HG03045 (cell line): ENCODE measurements around the gene PHF21A.
"Not testable (repeated sequence)": the region's sequence is repeated elsewhere in the genome, so short reads cannot be mapped to it uniquely, and the experiment has no call there.

ENCODE experiments used
- ATAC-seq: cut with Tn5 transposase; IDR thresholded peaks from one replicate; pipeline ENCODE4 v1.9.1; 2021; ENCODE audit warnings: mild to moderate bottlenecking, moderate library complexity; ENCODE audit not compliant: unreplicated experiment

PHF21A gene

DNA sequence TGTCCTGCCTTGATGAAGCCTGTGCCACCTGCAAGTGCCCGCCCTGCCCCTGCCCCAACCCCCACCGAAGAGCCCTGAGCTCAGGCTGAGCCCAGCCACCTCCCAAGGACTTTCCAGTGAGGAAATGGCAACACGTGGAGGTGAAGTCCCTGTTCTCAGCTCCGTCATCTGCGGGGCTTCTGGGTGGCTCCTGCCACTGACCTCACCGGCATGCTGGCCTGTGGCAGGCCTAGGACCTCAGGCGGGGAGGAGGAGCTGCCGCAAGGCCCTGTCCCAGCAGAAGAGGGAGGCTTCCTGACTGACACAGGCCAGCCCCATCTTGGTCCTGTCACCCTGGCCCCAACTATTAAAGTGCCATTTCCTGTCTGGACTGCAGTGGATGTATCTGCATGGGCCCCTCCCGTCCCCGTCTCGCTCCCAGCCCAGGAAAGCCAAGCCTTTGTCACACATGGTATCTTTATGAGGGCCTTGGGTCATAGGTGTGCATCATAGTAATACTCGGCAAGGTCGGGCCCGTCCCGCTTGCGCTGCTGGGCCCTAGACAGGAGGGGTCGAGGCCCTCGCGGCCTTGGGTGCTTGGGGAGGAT lies 215.1 kb downstream of the PHF21A start:
- ATAC-seq, result no peak

DNA sequence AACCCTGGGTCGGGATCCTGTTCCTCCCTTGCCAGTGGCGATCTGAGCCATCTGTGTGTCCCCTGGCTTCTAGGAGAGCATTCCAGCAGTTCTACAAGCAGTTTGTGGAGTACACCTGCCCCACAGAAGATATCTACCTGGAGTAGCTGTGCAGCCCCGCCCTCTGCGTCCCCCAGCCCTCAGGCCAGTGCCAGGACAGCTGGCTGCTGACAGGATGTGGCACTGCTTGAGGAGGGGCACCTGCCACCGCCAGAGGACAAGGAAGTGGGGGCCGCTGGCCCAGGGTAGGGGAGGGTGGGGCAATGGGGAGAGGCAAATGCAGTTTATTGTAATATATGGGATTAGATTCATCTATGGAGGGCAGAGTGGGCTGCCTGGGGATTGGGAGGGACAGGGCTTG lies 215.7 kb downstream of the PHF21A start:
- ATAC-seq, result not testable (repeated sequence)

DNA sequence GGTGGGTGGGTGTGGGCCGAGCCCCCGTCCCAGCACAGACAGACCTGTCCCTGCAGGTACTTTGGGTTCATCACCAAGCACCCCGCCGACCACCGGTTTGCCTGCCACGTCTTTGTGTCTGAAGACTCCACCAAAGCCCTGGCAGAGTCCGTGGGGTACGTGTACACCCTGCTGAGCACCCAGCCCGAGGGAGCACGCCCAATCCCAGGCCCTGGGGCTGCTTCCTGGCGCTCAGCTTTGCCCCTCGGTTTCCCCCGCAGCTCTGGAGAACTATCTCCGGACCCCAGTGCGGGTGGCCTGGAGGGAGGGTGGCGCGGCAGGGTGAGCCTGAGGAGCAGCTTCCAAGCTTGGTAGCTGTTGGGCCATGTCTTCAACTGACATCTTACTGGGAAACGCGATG lies 216.2 kb downstream of the PHF21A start:
- no peak for ATAC-seq

DNA sequence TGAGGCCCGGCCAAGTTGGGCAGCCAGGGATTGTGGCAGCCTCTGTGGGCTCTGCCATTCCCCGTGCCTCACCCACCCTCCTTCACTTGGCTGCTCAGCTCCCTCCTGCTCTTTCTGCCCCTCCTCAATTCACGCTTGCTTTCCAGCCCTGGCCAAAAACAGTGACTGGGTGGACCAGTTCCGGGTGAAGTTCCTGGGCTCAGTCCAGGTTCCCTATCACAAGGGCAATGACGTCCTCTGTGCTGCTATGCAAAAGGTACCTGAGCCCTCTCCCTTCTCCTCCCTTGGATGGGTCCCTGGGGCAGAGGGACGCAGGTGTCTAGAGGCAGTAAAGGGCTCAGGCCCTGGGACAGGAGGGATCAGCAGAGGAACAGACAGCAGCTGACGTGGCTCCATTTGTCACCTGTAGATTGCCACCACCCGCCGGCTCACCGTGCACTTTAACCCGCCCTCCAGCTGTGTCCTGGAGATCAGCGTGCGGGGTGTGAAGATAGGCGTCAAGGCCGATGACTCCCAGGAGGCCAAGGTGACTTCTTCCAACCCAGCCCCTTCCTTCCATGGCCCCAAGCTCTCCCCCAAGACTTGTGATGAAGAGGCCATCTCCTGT lies 216.8 kb downstream of the PHF21A start:
- no peak for ATAC-seq

DNA sequence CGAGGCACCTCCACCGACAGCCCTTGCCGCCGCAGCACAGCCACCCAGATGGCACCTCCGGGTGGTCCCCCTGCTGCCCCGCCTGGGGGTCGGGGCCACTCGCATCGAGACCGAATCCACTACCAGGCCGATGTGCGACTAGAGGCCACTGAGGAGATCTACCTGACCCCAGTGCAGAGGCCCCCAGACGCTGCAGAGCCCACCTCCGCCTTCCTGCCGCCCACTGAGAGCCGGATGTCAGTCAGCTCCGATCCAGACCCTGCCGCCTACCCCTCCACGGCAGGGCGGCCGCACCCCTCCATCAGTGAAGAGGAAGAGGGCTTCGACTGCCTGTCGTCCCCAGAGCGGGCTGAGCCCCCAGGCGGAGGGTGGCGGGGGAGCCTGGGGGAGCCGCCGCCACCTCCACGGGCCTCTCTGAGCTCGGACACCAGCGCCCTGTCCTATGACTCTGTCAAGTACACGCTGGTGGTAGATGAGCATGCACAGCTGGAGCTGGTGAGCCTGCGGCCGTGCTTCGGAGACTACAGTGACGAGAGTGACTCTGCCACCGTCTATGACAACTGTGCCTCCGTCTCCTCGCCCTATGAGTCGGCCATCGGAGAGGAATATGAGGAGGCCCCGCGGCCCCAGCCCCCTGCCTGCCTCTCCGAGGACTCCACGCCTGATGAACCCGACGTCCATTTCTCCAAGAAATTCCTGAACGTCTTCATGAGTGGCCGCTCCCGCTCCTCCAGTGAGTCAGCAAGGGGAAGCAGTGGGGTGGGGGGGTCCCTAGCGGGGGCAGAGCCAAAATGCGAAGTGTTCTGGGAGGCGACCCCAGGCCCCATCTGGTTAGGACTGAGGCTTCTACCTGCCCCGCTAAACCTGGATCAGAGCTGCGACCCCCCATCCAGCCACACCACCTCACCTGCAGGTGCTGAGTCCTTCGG lies 218.5 kb downstream of the PHF21A start:
- ATAC-seq, result no peak

DNA sequence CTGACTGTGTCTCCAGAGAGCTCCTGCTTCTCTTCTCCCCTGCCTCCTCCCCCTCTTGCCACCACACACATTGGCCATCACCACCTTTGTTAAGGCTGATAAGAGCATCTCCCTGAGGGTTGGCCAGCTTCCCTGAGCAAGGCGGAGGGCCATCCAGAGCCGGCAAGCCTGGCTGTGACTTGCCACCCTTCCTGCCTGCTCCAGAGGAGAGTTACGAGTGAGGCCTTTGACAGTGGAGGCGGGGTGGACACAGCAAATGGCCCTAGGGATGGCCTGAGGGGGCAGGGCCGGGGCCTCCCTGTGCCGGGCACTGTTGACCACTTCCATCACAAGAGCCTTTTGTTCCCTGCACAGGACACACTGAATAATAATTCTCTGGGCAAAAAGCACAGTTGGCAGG lies 219.6 kb downstream of the PHF21A start:
- ATAC-seq, result no peak

DNA sequence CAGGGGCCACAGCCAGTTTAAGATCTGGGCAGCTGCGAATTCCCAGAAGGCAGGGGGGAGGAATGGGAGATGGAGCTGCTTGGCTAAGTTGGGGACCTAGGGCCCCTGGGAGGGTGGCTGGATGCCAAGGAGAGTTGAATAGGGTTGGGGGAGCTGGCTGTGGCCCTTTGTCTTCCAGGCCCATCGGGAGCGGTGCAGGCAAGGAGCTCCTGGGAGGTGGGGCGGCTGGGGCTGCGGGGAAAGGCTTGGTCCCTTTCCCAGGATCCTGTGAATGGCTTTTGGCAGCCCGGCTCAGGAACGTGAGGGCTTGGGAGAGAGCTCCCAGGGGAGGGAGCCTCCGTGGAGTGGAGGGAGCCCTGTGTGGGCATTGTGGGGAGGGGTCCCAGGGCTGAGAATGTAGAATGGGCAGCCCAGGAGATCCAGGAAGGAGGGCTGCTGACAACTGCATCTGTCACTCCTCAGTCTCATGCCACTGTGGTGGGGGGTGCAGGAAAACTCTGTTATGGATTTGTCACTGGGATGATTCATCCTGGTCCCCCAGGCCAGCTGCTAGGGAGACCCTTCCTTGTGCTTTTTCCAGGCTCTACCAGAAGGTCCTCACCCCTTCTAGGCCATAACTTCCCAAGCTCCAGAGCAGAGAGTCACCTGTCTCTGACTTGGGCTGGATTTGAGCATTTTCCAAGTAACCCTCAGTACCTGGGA lies 220.2 kb downstream of the PHF21A start:
- ATAC-seq, result no peak

DNA sequence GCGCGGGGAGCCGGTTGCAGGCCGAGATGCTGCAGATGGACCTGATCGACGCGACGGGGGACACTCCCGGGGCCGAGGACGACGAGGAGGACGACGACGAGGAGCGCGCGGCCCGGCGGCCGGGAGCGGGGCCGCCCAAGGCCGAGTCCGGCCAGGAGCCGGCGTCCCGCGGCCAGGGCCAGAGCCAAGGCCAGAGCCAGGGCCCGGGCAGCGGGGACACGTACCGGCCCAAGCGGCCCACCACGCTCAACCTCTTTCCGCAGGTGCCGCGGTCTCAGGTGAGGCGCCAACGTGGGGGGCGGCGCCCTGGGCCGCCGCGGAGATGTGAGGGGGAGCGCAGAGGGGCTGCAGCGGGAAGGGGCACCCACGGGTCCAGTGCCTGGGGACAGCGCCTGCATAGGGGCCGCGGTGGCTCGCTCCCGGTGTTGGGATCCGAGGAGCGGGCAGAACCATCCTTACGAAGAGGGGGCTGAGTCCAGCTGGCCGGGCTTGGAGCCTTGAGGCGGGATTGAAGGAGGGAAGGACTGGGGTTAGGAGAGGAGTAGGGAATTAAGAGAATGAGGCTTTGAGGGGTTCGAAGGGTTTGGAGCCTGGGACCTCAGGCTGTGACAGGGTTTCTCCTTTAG lies 221.0 kb downstream of the PHF21A start:
- ATAC-seq, result peak; percentile 10

DNA sequence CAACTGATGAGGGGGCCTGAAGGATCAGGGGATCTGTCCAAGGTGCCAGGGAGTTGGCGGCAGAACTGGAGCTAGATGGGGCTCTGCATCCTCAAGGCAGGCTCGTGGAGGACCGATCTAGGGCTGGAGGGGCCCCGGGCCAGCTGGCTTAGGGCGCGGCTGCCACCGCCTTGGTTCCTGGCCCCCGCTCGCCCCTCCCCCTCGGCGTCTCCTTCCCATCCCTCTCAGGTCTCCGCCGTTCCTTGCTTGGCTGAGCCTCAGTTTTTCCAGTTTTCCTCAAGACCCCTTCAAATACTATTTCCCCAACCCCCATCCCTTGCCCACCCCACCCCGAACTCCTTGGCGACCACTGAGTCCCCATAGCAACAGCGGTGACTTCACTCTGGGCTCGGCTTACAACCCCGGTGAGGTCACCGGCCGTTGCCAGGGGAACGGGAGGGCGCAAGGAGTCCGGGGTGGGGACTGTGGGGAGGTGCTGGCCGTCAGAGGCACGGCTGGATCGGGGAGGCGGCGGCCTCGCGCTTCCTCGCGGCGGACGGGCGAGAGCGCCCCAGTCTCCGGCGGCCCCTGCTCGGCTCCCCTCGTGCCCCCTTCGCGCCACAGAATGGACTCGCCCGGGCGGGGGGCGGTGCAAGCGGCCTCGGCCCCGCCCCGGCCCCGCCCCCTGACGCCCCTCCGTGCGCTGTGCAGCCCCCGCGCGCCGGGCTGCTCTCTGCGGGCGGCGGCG lies 221.6 kb downstream of the PHF21A start:
- peak; percentile 49 for ATAC-seq

DNA sequence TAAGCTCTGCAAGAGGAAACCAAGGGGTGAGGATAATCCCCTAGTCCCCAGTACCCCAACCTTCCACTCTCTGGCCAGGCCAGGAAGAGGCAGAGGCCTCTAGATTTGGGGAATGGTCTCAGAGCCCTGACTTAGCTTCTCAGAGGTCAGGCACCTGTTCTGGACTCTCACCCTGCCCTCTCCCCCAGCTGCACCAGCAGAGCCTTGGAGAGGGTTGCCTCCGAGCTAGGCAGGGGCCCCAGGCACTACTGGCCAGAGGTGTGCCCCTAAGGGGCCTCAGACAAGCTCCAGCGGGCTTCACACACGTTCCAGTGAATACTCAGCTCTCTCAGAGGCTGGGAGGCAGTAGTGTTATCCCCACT lies 222.2 kb downstream of the PHF21A start:
- ATAC-seq, result no peak

DNA sequence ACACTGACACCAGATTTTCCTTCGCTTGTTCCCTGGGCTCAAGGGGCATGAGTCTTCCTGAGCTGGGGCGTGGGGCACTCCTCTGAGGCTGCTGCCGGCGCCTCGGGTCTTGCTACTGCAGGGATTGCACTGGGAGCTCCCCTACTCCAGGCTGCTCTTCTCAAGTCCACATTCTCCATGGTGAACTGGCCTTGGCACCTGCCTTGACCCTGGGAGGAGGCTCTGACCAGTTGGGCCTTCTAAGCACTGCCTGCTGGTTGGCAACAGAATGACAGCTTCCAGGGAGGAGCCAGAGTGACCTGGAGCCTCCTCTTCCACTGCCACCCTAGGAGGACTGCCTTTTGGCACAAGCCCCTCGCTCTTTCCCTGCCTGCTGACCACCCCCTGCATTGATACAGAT lies 223.7 kb downstream of the PHF21A start:
- ATAC-seq, result no peak

DNA sequence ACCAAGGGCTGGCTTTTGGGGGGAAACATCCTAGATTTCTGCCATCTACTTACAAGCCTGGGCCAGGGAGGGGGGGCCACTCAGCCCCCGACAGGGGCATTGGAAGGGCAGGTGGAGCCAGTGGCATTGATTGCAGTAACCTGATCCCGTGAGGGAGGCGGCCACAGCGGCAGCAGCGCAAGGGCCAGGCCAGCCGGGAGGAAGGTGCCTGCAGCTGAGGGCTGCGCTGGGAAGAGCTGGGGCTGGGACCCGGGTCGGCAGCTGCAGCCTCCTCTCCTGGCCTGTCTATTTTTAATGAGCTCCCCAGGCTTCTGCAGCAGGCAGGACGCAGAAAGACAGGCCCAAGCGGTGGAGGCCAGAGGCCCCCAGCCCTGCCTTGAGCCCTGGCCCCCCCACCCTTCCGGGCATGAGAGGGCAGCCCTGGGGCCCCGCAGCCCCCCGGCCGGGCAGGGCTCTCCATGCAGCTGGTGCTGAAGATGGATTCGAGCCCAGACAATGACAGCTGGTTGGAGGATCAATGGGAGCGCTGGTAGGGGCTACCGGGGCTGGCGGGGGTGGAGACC lies 224.8 kb downstream of the PHF21A start:
- ATAC-seq, result no peak

DNA sequence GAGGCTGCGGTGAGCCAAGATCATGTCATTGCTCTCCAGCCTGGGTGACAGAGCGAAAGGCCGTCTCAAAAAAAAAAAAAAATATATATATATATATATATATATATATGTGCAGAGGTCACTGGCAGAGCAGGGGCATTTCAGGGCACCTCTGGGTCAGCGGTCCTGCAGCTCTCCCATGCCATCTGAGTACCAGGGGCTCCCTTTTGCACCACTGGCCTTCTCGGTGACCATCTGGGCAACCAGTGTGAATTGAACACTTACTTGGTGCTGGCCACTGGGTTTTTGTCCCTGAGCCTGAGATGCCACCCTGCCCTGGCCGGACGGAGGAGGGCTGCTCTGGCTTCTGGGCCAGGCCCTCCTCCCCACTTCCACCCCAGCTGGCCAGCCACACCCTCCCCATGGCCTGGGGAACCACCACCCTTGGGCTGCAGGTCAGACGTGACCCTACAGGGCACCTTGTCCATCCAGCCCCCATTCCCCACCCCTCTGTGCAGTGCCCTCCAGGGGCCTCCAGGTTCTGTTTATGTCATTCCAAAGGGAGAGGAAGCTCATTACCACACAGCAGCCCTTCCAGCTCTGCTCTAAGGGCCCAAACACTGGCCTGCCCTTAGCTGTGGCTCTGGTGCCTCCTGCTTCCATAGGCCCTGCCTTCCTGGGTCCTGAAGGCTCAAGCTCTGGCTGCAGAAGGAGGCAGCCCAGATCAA lies 225.5 kb downstream of the PHF21A start:
- no peak for ATAC-seq

DNA sequence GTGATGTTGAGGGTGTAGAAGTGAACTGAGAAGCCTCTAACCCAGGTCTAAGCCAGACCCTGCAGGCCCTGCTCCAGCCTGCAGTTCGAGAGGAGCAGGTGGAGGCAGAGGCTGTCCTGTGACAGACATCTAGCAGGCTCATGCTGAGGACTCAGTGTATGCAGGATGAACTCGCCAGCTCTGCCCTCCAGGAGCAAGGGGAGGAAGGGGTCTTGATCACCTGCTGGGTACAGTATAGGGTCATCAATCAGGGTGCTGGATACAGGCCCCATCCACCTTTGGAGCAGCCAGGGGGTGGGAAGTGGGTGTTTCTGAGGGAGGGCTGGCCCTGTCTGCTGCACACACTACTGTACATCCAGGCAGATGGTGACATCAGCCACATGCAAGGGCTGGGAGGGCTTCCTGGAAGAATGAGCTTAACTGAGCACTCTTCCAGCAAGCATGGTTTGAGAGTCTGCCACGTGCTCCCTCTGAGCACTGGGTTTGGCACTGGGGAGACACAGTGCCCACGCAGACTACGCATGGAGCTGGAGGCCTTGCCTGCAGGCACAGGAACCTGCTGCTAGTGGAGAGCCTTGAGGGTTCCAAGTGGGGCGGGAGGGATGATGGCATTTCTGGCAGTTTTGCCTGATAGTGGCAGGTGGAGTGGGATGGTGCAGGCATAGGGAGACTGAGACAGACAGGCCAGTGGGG lies 226.6 kb downstream of the PHF21A start:
- ATAC-seq, result no peak

DNA sequence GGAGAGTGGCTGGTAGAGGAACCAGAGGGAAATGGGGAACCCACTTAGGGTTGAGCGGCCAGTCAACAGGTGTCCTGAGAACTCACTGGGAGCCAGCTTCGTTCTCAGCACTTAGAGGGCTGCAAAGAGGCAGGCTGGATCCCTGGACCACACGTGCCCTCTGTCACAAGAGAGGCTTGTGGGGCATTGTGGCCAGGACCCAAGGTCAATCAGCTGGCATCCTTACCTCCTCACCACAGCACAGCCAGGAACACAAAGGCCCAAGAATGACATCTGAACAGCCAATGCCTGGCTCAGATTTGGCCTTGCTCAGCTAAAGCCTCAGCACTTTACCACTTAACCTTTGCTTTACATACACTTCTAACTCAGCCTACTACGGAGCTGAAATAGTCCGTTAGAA lies 228.4 kb downstream of the PHF21A start:
- ATAC-seq, result no peak

DNA sequence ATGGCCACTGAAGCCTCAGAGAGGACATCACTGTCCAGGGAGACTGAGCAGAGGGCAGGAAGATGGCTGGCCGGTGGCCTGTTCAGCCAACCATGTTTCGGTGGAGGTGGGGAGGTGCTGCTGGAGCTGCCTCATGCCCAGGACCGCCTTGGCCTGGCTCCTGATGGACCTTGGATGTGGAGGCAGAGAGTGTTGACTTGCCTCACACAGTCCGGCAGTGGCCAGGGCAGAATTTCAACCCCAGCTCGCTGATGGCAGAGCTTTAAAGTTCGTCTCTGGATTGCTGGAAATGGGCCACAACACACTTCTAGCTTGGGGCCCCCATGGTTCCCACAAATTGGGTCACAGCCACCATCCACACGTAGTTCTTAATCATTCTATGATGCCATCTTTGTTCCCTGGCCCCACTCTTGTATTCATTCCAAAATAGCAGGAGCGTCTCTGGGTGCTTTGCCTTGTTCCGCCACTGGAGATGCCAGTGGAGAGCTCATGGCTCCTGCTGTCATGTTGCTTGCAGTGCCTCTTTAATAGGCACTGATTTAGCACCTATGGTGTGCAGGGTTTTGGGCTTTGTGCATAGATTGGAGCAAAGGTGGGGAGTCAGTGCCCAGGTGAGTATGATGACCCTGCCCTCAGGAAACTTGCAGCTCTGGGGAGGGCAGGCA lies 230.2 kb downstream of the PHF21A start:
- ATAC-seq, result no peak

DNA sequence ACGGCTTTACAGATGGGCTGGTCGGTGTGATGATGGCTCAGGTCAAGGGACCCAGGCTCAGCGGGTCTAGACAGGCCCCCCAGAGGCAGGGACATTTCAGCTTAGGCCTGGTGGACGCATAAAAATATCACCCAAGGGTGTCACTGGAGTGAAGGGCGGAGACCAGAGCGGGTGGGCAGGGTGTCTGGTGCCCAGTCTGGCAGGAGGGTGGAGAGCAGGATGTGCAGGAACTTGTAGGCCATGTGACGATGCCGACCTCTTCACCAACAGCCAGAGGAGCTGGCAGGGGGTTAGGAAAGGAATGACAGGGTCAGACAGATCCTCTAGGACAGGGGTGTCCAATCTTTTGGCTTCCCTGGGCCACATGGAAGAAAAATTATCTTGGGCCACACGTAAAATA lies 231.3 kb downstream of the PHF21A start:
- no peak for ATAC-seq

DNA sequence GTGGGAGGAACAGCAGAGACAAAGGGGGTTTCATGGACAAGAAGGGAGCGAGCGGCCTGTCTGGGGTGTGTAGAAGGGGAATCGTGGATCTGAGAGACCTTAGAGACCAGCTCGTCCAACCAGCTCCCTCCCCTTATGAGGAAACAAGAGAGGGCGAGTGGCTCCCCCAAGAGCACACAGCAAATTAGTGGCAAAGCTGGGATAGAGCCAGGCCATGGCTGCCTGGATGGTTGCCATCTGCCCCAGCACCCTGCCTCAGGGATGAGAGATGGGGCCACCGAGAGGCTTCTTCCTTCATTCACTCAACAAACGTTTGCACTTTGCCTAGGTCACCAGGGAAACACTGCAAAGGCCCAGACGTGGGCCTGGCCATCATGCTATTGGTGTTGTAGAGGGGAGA lies 231.7 kb downstream of the PHF21A start:
- ATAC-seq, result no peak
